CD14-positive monocyte (primary cell): ENCODE results near the gene CST3. TPM values are rescaled to one million over a fixed set of nuclear protein-coding genes. Genes with fewer than 3 reads are reported as not detected.

Experiments used
- DNase-seq, 3 donors: peaks; one replicate each; pipeline ENCODE4 v3.0.0-alpha.2; 2011 to 2022
- H2AFZ ChIP-seq: 2 replicates; pipeline ENCODE4 v1.6.0; 2012; ENCODE audit warnings: mild to moderate bottlenecking, low read depth, low read length, inconsistent platforms; ENCODE audit not compliant: insufficient read depth, poor library complexity, severe bottlenecking
- H3K27ac ChIP-seq, 2 donors: 1 replicate in 1 of 2; 2 replicates in 1 of 2; pipeline ENCODE4 v1.5.1; 2012 to 2013; ENCODE audit warnings: low read length in 2 of 2, control low read depth in 1 of 2, inconsistent platforms in 1 of 2, low read depth in 1 of 2, mild to moderate bottlenecking in 1 of 2
- H3K27me3 ChIP-seq, 2 donors: one replicate each; pipeline versions ENCODE4 v1.6.0 to v1.6.1; 2011 to 2013; ENCODE audit warnings: low read length in 2 of 2; ENCODE audit not compliant: control insufficient read depth in 2 of 2, insufficient read depth in 2 of 2
- H3K36me3 ChIP-seq, 2 donors: replicated peaks in 1 of 2; 1 replicate in 1 of 2; 2 replicates in 1 of 2; pipeline versions ENCODE4 v1.5.1 to v1.6.1; 2012 to 2013; ENCODE audit warnings: low read length in 2 of 2, control low read depth in 1 of 2, inconsistent platforms in 1 of 2, mild to moderate bottlenecking in 1 of 2; ENCODE audit not compliant: insufficient read depth in 2 of 2, control insufficient read depth in 1 of 2
- H3K4me1 ChIP-seq, 2 donors: 1 replicate in 1 of 2; 2 replicates in 1 of 2; pipeline versions ENCODE4 v1.5.1 to v1.6.1; 2012 to 2013; ENCODE audit warnings: low read length in 2 of 2, control low read depth in 1 of 2, inconsistent platforms in 1 of 2, mild to moderate bottlenecking in 1 of 2, moderate library complexity in 1 of 2; ENCODE audit not compliant: insufficient read depth in 2 of 2, control insufficient read depth in 1 of 2
- H3K4me2 ChIP-seq: replicated peaks from 2 replicates; pipeline ENCODE3; 2012; ENCODE audit warnings: low read length, moderate library complexity, mild to moderate bottlenecking; ENCODE audit not compliant: poor library complexity, severe bottlenecking; ENCODE audit errors: extremely low read depth
- H3K4me3 ChIP-seq, 3 experiments: fragments of 200-600 bp in 1 of 3; sonication (generic) in 1 of 3; replicated peaks in 1 of 3; 1 replicate in 2 of 3; 2 replicates in 1 of 3; pipeline ENCODE4 v1.5.1; 2011 to 2013; ENCODE audit warnings: low read length in 3 of 3, mild to moderate bottlenecking in 3 of 3, control low read depth in 2 of 3, low read depth in 2 of 3, inconsistent platforms in 1 of 3, moderate library complexity in 1 of 3
- H3K79me2 ChIP-seq: 2 replicates; pipeline ENCODE4 v1.6.0; 2012; ENCODE audit warnings: mild to moderate bottlenecking, control low read depth, inconsistent platforms, low read length, moderate library complexity; ENCODE audit not compliant: insufficient read depth
- H3K9ac ChIP-seq: 2 replicates; pipeline ENCODE4 v1.6.0; 2017; ENCODE audit warnings: low read length, mild to moderate bottlenecking; ENCODE audit not compliant: insufficient read depth, poor library complexity, severe bottlenecking
- H3K9me3 ChIP-seq, 2 donors: replicated peaks in 1 of 2; 1 replicate in 1 of 2; 2 replicates in 1 of 2; pipeline versions ENCODE4 v1.5.1 to v1.6.1; 2012 to 2013; ENCODE audit warnings: low read length in 2 of 2, control low read depth in 1 of 2; ENCODE audit not compliant: control insufficient read depth in 1 of 2, insufficient read depth in 1 of 2
- H4K20me1 ChIP-seq: 2 replicates; pipeline ENCODE4 v1.6.0; 2012; ENCODE audit warnings: mild to moderate bottlenecking, low read length, control low read depth, moderate library complexity; ENCODE audit not compliant: insufficient read depth
- H3K27ac Mint-ChIP-seq, 7 donors: one replicate each; pipeline ENCODE4 v1.8.0; 2020; ENCODE audit warnings: mild to moderate bottlenecking in 7 of 7, mixed read lengths in 7 of 7, moderate library complexity in 6 of 7, inconsistent platforms in 2 of 7
- H3K27me3 Mint-ChIP-seq, 3 donors: one replicate each; pipeline ENCODE4 v1.8.0; 2021 to 2022; ENCODE audit warnings: low read depth in 3 of 3, mild to moderate bottlenecking in 3 of 3, mixed read lengths in 3 of 3, moderate library complexity in 3 of 3, inconsistent platforms in 1 of 3
- H3K36me3 Mint-ChIP-seq, 2 donors: one replicate each; pipeline ENCODE4 v1.8.0; 2020; ENCODE audit warnings: mixed read lengths in 2 of 2, inconsistent platforms in 1 of 2, mild to moderate bottlenecking in 1 of 2
- H3K4me1 Mint-ChIP-seq: one replicate; pipeline ENCODE4 v1.8.0; 2020; ENCODE audit warnings: mild to moderate bottlenecking, mixed read lengths
- H3K4me3 Mint-ChIP-seq, 2 donors: one replicate each; pipeline ENCODE4 v1.8.0; 2020; ENCODE audit warnings: mild to moderate bottlenecking in 2 of 2, mixed read lengths in 2 of 2, moderate library complexity in 1 of 2
- H3K9me3 Mint-ChIP-seq, 7 donors: one replicate each; pipeline ENCODE4 v1.8.0; 2020 to 2022; ENCODE audit warnings: mixed read lengths in 7 of 7, mild to moderate bottlenecking in 6 of 7, moderate library complexity in 6 of 7, inconsistent platforms in 2 of 7
- WGBS: methylation state at CpG from one replicate; pipeline ENCODE4 v1.1.5; 2013; ENCODE audit warnings: missing lambda C conversion rate; ENCODE audit not compliant: insufficient coverage; 5-methylcytosine and 5-hydroxymethylcytosine counted together
- intact Hi-C, 2 donors: fragments of 100-400 bp; cut with micrococcal nuclease; formaldehyde crosslinking; loops; one replicate each; pipeline versions ENCODE4 v1.15.0 to v1.15.1; 2023
- polyA plus RNA-seq, 3 donors: library from polyadenylated mRNA; depleted of rRNA in 1 of 3; unstranded in 2 of 3; stranded (reverse) in 1 of 3; fragments of 300-500 nt in 2 of 3; fragments of >200 nt in 1 of 3; fragmentation: Illumina TruSeq in 2 of 3; gene quantifications; 1 replicate in 2 of 3; 2 replicates in 1 of 3; pipeline ENCODE4 v1.2.3, GENCODE V29; 2012 to 2021
- TF ChIP-seq, protein P1 (sequence below): fragments of 200-600 bp; IDR thresholded peaks from one replicate; pipeline ENCODE4 v1.8.0; 2022; ENCODE audit warnings: antibody characterized with exemption, mild to moderate bottlenecking

CST3 gene
- polyA plus RNA-seq, 3 donors = 1,459 to 3,222 (median 2,657) TPM

GRCh38 chr20:23667666-23668065 is 29.9 kb upstream of the CST3 start:
- H3K4me2 ChIP-seq = no peak overlapping the region
- H3K4me1 Mint-ChIP-seq = peaks cover 6% of the 10 kb centered on the region
- H3K27me3 Mint-ChIP-seq = peaks cover 0 to 2% (median 2%) of the 10 kb centered on the region in 3 donors
- 96% methylated on average over 7 of the region's 7 CpGs for WGBS
- no peaks in the 10 kb centered on the region for H3K79me2 ChIP-seq
- no peaks in the 10 kb centered on the region for H3K36me3 Mint-ChIP-seq
- peaks cover 4 to 5% of the 10 kb centered on the region in 2 donors for H3K4me1 ChIP-seq
- no peak overlapping the region for H2AFZ ChIP-seq
- H3K27me3 ChIP-seq = no peaks in the 10 kb centered on the region
- H3K4me3 Mint-ChIP-seq = no peak overlapping the region
- intact Hi-C loops = loop anchor here in 1 of 2 donors (5.0 kb wide), 1 partner anchor 330 kb away; no protein-coding TSS in a partner anchor
- H3K4me3 ChIP-seq = no peak overlapping the region
- TF ChIP-seq, protein P1, sequence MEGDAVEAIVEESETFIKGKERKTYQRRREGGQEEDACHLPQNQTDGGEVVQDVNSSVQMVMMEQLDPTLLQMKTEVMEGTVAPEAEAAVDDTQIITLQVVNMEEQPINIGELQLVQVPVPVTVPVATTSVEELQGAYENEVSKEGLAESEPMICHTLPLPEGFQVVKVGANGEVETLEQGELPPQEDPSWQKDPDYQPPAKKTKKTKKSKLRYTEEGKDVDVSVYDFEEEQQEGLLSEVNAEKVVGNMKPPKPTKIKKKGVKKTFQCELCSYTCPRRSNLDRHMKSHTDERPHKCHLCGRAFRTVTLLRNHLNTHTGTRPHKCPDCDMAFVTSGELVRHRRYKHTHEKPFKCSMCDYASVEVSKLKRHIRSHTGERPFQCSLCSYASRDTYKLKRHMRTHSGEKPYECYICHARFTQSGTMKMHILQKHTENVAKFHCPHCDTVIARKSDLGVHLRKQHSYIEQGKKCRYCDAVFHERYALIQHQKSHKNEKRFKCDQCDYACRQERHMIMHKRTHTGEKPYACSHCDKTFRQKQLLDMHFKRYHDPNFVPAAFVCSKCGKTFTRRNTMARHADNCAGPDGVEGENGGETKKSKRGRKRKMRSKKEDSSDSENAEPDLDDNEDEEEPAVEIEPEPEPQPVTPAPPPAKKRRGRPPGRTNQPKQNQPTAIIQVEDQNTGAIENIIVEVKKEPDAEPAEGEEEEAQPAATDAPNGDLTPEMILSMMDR = no peak
- no peaks in the 10 kb centered on the region for H4K20me1 ChIP-seq
- H3K27ac Mint-ChIP-seq = no peak overlapping the region
- no peaks in the 10 kb centered on the region for H3K36me3 ChIP-seq
- no peak overlapping the region for H3K27ac ChIP-seq
- H3K9me3 ChIP-seq = no peaks in the 10 kb centered on the region
- no peak overlapping the region for H3K9ac ChIP-seq
- DNase-seq = no peak
- H3K9me3 Mint-ChIP-seq = no peaks in the 10 kb centered on the region

DNA sequence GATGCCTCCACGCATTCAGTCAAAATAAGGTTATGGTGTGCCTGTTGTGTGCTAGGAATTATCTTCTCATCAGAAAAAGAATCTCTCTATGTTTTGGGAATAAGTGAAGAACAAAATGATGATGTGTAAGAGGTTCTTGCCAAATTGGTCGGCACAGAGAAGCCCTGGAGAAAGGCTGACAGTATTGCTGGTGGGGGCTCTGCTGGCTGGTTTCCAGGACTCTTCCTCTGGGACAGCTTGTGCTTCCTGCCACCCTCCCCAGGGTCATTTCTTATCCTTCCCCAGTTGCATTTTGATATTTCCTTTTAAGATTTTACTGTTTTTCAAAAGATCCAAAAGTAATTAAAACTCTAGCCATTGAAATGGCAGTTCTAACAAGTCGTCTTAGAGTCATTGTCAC is 28.9 kb upstream of the CST3 start:
- no peaks in the 10 kb centered on the region for H4K20me1 ChIP-seq
- H2AFZ ChIP-seq = no peak overlapping the region
- peaks cover 0 to 2% (median under 1%) of the 10 kb centered on the region in 3 donors for H3K27me3 Mint-ChIP-seq
- H3K9me3 Mint-ChIP-seq = no peaks in the 10 kb centered on the region
- 80% methylated on average over 1 of the region's 3 CpGs for WGBS
- peaks cover 8% of the 10 kb centered on the region for H3K4me1 Mint-ChIP-seq
- no peaks in the 10 kb centered on the region for H3K27me3 ChIP-seq
- no peak overlapping the region for H3K9ac ChIP-seq
- H3K79me2 ChIP-seq = no peaks in the 10 kb centered on the region
- H3K4me3 Mint-ChIP-seq = no peak overlapping the region
- no peak overlapping the region for H3K4me3 ChIP-seq
- H3K36me3 ChIP-seq = no peaks in the 10 kb centered on the region
- no peaks in the 10 kb centered on the region for H3K36me3 Mint-ChIP-seq
- peaks cover 5 to 7% of the 10 kb centered on the region in 2 donors for H3K4me1 ChIP-seq
- no peak overlapping the region for H3K4me2 ChIP-seq
- TF ChIP-seq, protein P1 = no peak
- no peak for DNase-seq
- H3K27ac ChIP-seq = no peak overlapping the region
- no peak overlapping the region for H3K27ac Mint-ChIP-seq
- intact Hi-C loops = loop anchor here in 1 of 2 donors (5.0 kb wide), 1 partner anchor 331 kb away; no protein-coding TSS in a partner anchor
- H3K9me3 ChIP-seq = no peaks in the 10 kb centered on the region
